Liver (tissue), 3 donors: ENCODE data around the gene ABLIM2.

ENCODE experiments used
- EGR1 ChIP-seq, 2 donors: IDR thresholded peaks; 2 replicates each; pipeline ENCODE4 v1.6.1; 2016 to 2018; ENCODE audit warnings: antibody characterized with exemption in 2 of 2, low read depth in 2 of 2
- GABPA ChIP-seq, 2 donors: IDR thresholded peaks in 1 of 2; conservative IDR thresholded peaks in 1 of 2; 2 replicates each; pipeline ENCODE4 v1.6.1; 2016; ENCODE audit warnings: antibody characterized with exemption in 2 of 2, mild to moderate bottlenecking in 1 of 2, moderate library complexity in 1 of 2
- JUND ChIP-seq, 2 donors: IDR thresholded peaks; 2 replicates each; pipeline ENCODE4 v1.6.1; 2016; ENCODE audit warnings: antibody characterized with exemption in 2 of 2
- SP1 ChIP-seq: IDR thresholded peaks from 2 replicates; pipeline ENCODE4 v1.6.1; 2018; ENCODE audit warnings: antibody characterized with exemption, mild to moderate bottlenecking
- TAF1 ChIP-seq: conservative IDR thresholded peaks from 2 replicates; pipeline ENCODE4 v1.6.1; 2016; ENCODE audit warnings: antibody characterized with exemption, mild to moderate bottlenecking
- YY1 ChIP-seq: IDR thresholded peaks from 2 replicates; pipeline ENCODE4 v1.6.1; 2016; ENCODE audit warnings: antibody characterized with exemption, mild to moderate bottlenecking
- TF ChIP-seq, protein P1 (sequence below): fragments of 150-350 bp; IDR thresholded peaks from 2 replicates; pipeline ENCODE4 v1.5.1; 2017; ENCODE audit warnings: improper control_type of control experiment, low read depth, low read length; ENCODE audit not compliant: missing input control
- TF ChIP-seq, protein P2 (sequence below): IDR thresholded peaks from 2 replicates; pipeline ENCODE4 v1.6.1; 2016; ENCODE audit warnings: antibody characterized with exemption, mild to moderate bottlenecking
- TF ChIP-seq, protein P3 (sequence below): IDR thresholded peaks from 2 replicates; pipeline ENCODE4 v1.6.1; 2016; ENCODE audit warnings: antibody characterized with exemption
- TF ChIP-seq, protein P4 (sequence below): IDR thresholded peaks from 2 replicates; pipeline ENCODE4 v1.6.1; 2016; ENCODE audit warnings: antibody characterized with exemption
- donor health status: healthy.
- donor health status: healthy.

DNA sequence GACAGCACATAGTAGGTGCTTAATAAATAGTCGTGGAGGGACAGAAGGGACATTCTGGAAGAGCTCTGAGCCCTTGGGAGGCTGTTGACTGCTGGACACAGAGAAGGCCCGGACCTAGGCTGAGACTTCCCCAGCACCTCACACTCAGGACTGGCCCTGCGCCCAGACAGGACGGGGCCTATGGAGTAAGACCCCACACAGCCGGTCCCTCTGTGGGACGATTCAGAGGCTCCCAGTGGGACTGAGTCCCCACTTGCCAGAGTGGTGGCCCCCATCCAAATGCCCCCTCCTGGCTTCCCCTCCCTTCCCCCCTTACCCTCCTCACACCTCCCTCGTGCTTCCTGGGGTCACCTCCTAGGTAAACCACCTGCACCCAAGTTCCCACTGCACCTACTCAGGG, 8.9 kb downstream of the ABLIM2 start:
- TF ChIP-seq, protein P1, sequence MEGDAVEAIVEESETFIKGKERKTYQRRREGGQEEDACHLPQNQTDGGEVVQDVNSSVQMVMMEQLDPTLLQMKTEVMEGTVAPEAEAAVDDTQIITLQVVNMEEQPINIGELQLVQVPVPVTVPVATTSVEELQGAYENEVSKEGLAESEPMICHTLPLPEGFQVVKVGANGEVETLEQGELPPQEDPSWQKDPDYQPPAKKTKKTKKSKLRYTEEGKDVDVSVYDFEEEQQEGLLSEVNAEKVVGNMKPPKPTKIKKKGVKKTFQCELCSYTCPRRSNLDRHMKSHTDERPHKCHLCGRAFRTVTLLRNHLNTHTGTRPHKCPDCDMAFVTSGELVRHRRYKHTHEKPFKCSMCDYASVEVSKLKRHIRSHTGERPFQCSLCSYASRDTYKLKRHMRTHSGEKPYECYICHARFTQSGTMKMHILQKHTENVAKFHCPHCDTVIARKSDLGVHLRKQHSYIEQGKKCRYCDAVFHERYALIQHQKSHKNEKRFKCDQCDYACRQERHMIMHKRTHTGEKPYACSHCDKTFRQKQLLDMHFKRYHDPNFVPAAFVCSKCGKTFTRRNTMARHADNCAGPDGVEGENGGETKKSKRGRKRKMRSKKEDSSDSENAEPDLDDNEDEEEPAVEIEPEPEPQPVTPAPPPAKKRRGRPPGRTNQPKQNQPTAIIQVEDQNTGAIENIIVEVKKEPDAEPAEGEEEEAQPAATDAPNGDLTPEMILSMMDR, result no peak
- TF ChIP-seq GABPA (IDR thresholded peaks at IDR 0.05 in 1 of 2, conservative IDR thresholded peaks at IDR 0.05 in 1 of 2) (no peak), JUND (IDR thresholded peaks at IDR 0.05) (no peak), YY1 (no peak), EGR1 (IDR thresholded peaks at IDR 0.05; ENCODE audit: low read depth in 2 of 2) (no peak), SP1 (no peak), TAF1 (no peak)
- TF ChIP-seq, protein P2, sequence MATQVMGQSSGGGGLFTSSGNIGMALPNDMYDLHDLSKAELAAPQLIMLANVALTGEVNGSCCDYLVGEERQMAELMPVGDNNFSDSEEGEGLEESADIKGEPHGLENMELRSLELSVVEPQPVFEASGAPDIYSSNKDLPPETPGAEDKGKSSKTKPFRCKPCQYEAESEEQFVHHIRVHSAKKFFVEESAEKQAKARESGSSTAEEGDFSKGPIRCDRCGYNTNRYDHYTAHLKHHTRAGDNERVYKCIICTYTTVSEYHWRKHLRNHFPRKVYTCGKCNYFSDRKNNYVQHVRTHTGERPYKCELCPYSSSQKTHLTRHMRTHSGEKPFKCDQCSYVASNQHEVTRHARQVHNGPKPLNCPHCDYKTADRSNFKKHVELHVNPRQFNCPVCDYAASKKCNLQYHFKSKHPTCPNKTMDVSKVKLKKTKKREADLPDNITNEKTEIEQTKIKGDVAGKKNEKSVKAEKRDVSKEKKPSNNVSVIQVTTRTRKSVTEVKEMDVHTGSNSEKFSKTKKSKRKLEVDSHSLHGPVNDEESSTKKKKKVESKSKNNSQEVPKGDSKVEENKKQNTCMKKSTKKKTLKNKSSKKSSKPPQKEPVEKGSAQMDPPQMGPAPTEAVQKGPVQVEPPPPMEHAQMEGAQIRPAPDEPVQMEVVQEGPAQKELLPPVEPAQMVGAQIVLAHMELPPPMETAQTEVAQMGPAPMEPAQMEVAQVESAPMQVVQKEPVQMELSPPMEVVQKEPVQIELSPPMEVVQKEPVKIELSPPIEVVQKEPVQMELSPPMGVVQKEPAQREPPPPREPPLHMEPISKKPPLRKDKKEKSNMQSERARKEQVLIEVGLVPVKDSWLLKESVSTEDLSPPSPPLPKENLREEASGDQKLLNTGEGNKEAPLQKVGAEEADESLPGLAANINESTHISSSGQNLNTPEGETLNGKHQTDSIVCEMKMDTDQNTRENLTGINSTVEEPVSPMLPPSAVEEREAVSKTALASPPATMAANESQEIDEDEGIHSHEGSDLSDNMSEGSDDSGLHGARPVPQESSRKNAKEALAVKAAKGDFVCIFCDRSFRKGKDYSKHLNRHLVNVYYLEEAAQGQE, result no peak
- TF ChIP-seq, protein P3, sequence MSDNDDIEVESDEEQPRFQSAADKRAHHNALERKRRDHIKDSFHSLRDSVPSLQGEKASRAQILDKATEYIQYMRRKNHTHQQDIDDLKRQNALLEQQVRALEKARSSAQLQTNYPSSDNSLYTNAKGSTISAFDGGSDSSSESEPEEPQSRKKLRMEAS, result no peak
- TF ChIP-seq, protein P4, sequence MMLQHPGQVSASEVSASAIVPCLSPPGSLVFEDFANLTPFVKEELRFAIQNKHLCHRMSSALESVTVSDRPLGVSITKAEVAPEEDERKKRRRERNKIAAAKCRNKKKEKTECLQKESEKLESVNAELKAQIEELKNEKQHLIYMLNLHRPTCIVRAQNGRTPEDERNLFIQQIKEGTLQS, result no peak
